HepG2 (cell line): ENCODE results near the gene REPIN1. TPM values are rescaled to one million over a fixed set of nuclear protein-coding genes. Genes with fewer than 3 reads are reported as not detected.

Experiments
- ASH2L ChIP-seq: fragments of 300-600, 200-600 bp; sonication (generic); IDR thresholded peaks from 2 replicates; pipeline ENCODE4 v1.7.0; 2017; ENCODE audit warnings: low read depth, mild to moderate bottlenecking, moderate library complexity, mixed read lengths, low read length; ENCODE audit not compliant: insufficient read length
- CEBPG ChIP-seq: IDR thresholded peaks from 2 replicates; pipeline ENCODE4 v1.6.1; 2016
- HMGXB4 ChIP-seq, 2 experiments: sonication (generic) in 1 of 2; formaldehyde crosslinking in 1 of 2; IDR thresholded peaks; 2 replicates each; pipeline versions ENCODE4 v1.4.0 to v1.6.1; 2018 to 2020; ENCODE audit warnings: missing genetic modification reagents in 2 of 2, borderline replicate concordance in 1 of 2, low read depth in 1 of 2, mild to moderate bottlenecking in 1 of 2, missing biosample characterization in 1 of 2
- MATR3 ChIP-seq: sonication (generic); formaldehyde crosslinking; IDR thresholded peaks from 2 replicates; pipeline ENCODE4 v1.4.0; 2020; ENCODE audit warnings: missing genetic modification reagents
- MAX ChIP-seq: IDR thresholded peaks from 2 replicates; pipeline ENCODE4 v1.6.1; 2012; ENCODE audit warnings: inconsistent platforms
- PTBP1 ChIP-seq: fragments of 200-400 bp; formaldehyde crosslinking; IDR thresholded peaks from 2 replicates; pipeline ENCODE4 v1.6.1; 2018; ENCODE audit warnings: low read length, low read depth; ENCODE audit not compliant: poor library complexity, severe bottlenecking
- RAD21 ChIP-seq: fragments of 450-650 bp; formaldehyde crosslinking; IDR thresholded peaks from 2 replicates; pipeline ENCODE4 v1.5.0; 2020; ENCODE audit warnings: mild to moderate bottlenecking
- SKIL ChIP-seq: sonication (generic); formaldehyde crosslinking; IDR thresholded peaks from 2 replicates; pipeline ENCODE4 v1.8.0; 2022; ENCODE audit warnings: missing genetic modification reagents, mild to moderate bottlenecking, moderate library complexity, borderline replicate concordance
- SMC3 ChIP-seq: IDR thresholded peaks from 2 replicates; pipeline ENCODE4 v1.6.1; 2011; ENCODE audit warnings: low read length, improper control_type of control experiment
- SNAPC4 ChIP-seq: sonication (generic); formaldehyde crosslinking; IDR thresholded peaks from 2 replicates; pipeline ENCODE4 v1.4.0; 2020; ENCODE audit warnings: mild to moderate bottlenecking, missing genetic modification reagents
- TCF12 ChIP-seq, 2 experiments: fragments of 450-650 bp in 1 of 2; sonication (generic) in 1 of 2; formaldehyde crosslinking in 1 of 2; IDR thresholded peaks; 2 replicates each; pipeline versions ENCODE4 v1.6.1 to v1.8.0; 2017 to 2022; ENCODE audit warnings: antibody characterized with exemption in 1 of 2, mild to moderate bottlenecking in 1 of 2, missing genetic modification reagents in 1 of 2, moderate library complexity in 1 of 2
- TMF1 ChIP-seq: sonication (generic); formaldehyde crosslinking; IDR thresholded peaks from 2 replicates; pipeline ENCODE4 v1.8.1; 2022; ENCODE audit warnings: low read depth, missing genetic modification reagents
- ZFY ChIP-seq: sonication (generic); formaldehyde crosslinking; IDR thresholded peaks from 2 replicates; pipeline ENCODE4 v1.4.0; 2020; ENCODE audit warnings: missing genetic modification reagents
- ZNF180 ChIP-seq: sonication (generic); formaldehyde crosslinking; IDR thresholded peaks from 2 replicates; pipeline ENCODE4 v1.4.0; 2020; ENCODE audit warnings: low read depth, missing genetic modification reagents, borderline replicate concordance
- ZNF710 ChIP-seq: sonication (generic); formaldehyde crosslinking; IDR thresholded peaks from 2 replicates; pipeline ENCODE4 v1.5.0; 2020; ENCODE audit warnings: mild to moderate bottlenecking, missing genetic modification reagents, borderline replicate concordance
- ZNF780A ChIP-seq: sonication (generic); formaldehyde crosslinking; IDR thresholded peaks from 2 replicates; pipeline ENCODE4 v1.8.0; 2022; ENCODE audit warnings: mild to moderate bottlenecking, missing genetic modification reagents, moderate library complexity
- polyA plus RNA-seq, 8 experiments: library from polyadenylated mRNA; depleted of rRNA in 3 of 8; stranded (reverse) in 7 of 8; unstranded in 1 of 8; fragments of >200 nt; fragmentation: Illumina TruSeq in 4 of 8; extraction: Trizol in 4 of 8; gene quantifications; 2 replicates each; pipeline versions ENCODE4 v1.2.1 to v1.2.3, GENCODE V29; 2011 to 2016; ENCODE audit warnings: low read depth in 4 of 8, missing spikeins in 1 of 8, mixed read lengths in 1 of 8; ENCODE audit not compliant: insufficient read depth in 1 of 8
- total RNA-seq, 5 experiments: library from RNA; depleted of rRNA; stranded (reverse); fragments of >200 nt; fragmentation: Illumina TruSeq; extraction: Trizol; gene quantifications; 2 replicates each; pipeline ENCODE4 v1.2.3, GENCODE V29; 2016; ENCODE audit warnings: low read depth in 1 of 5

The REPIN1 gene
- total and polyA plus RNA-seq, 2 of the 13 experiments (the other 11 are each of a cell fraction or from before 2014, with no cell fraction given) = 69.9 to 108 TPM

- TF ChIP-seq SNAPC4 (CRISPR knock-in tag) (no peak), ZNF180 (CRISPR knock-in tag) (0 out of 2 replicates have a peak, but pooled peaks have one; percentile 73), PTBP1 (no peak), ASH2L (peak; percentile 73), TMF1 (CRISPR knock-in tag) (0 out of 2 replicates have a peak, but pooled peaks have one; percentile 45), SMC3 (peak; percentile 97), MAX (peak; percentile 96), HMGXB4 (CRISPR knock-in tag; IDR thresholded peaks at IDR 0.05; ENCODE audit: borderline replicate concordance in 1 of 2, low read depth in 1 of 2) (peak; percentile 82 to 89), ZNF780A (CRISPR knock-in tag) (no peak), RAD21 (CRISPR knock-in tag) (peak; percentile 100), MATR3 (CRISPR knock-in tag) (no peak), CEBPG (peak; percentile 98), ZNF710 (CRISPR knock-in tag) (peak; percentile 94), ZFY (peak; percentile 73), SKIL (peak; percentile 83), TCF12 (IDR thresholded peaks at IDR 0.05) (no peak), TCF12 (CRISPR knock-in tag; IDR thresholded peaks at IDR 0.05) (peak; percentile 73; the same call in 1 of the 2 replicates)
Measured at GRCh38 chr7:150388709-150389531, 20.3 kb downstream of the REPIN1 start (continued).
